ENCODE data around the gene IFT122. TPM values are rescaled to one million over a fixed set of nuclear protein-coding genes. Genes with fewer than 3 reads are reported as not detected.

Gene IFT122
- total and polyA plus RNA-seq, 3 experiments from 2014 or later: 4.3 to 16.5 (median 16.4) TPM

Other genes with a start within 250 kb of the IFT122 start
- 100 to 1,000 TPM; 134 to 136 TPM for gene COPG1, start 190.6 kb upstream of the IFT122 start, total RNA-seq
- 101 TPM for gene COPG1, start 190.6 kb upstream of the IFT122 start, polyA plus RNA-seq
- 10 to 100 TPM; 64.3 to 64.6 TPM for gene HMCES, start 161.4 kb upstream of the IFT122 start, total RNA-seq
- 97.9 TPM for gene HMCES, start 161.4 kb upstream of the IFT122 start, polyA plus RNA-seq
- gene EFCAB12, start 11.6 kb upstream of the IFT122 start, total RNA-seq: under 1 TPM; 0.39 to 0.40 TPM
- 0.21 TPM for gene EFCAB12, start 11.6 kb upstream of the IFT122 start, polyA plus RNA-seq
- 10 to 100 TPM; 48.0 to 48.1 TPM for gene MBD4, start 276 bp upstream of the IFT122 start, total RNA-seq
- 33.2 TPM for gene MBD4, start 276 bp upstream of the IFT122 start, polyA plus RNA-seq
- gene RHO, start 88.4 kb downstream of the IFT122 start, total RNA-seq: not detected
- gene RHO, start 88.4 kb downstream of the IFT122 start, polyA plus RNA-seq: not detected
- gene H1-8, start 103.0 kb downstream of the IFT122 start, total RNA-seq: not detected
- gene H1-8, start 103.0 kb downstream of the IFT122 start, polyA plus RNA-seq: not detected
- 10 to 100 TPM; 12.1 to 15.2 TPM for gene PLXND1, start 166.5 kb downstream of the IFT122 start, total RNA-seq
- 17.3 TPM for gene PLXND1, start 166.5 kb downstream of the IFT122 start, polyA plus RNA-seq